BLaER1 (cell line): Measurements from ENCODE around the gene HJURP.

ENCODE experiments used
- H3K27ac ChIP-seq: shearing (Covaris generic); formaldehyde crosslinking; 2 replicates; pipeline ENCODE4 v1.8.1; 2022
- H3K27me3 ChIP-seq: shearing (Covaris generic); formaldehyde crosslinking; 2 replicates; pipeline ENCODE4 v1.8.1; 2022
- H3K36me3 ChIP-seq: shearing (Covaris generic); formaldehyde crosslinking; 2 replicates; pipeline ENCODE4 v1.8.1; 2022
- H3K4me1 ChIP-seq: shearing (Covaris generic); formaldehyde crosslinking; 2 replicates; pipeline ENCODE4 v1.8.1; 2022
- H3K4me2 ChIP-seq: shearing (Covaris generic); formaldehyde crosslinking; 2 replicates; pipeline ENCODE4 v1.8.1; 2022
- H3K4me3 ChIP-seq: shearing (Covaris generic); formaldehyde crosslinking; 2 replicates; pipeline ENCODE4 v1.8.1; 2022
- H3K9ac ChIP-seq: shearing (Covaris generic); formaldehyde crosslinking; 2 replicates; pipeline ENCODE4 v1.8.1; 2022
- H3K9me3 ChIP-seq: shearing (Covaris generic); formaldehyde crosslinking; 2 replicates; pipeline ENCODE4 v1.8.1; 2022
- H4K20me1 ChIP-seq: shearing (Covaris generic); formaldehyde crosslinking; 2 replicates; pipeline ENCODE4 v1.8.1; 2022
- Cebpa-rat ChIP-seq: shearing (Covaris generic); IDR thresholded peaks from 2 replicates; pipeline ENCODE4 v1.8.1; 2022

The HJURP gene

GRCh38 chr2:233866479-233866878 is 12.1 kb upstream of the HJURP start:
- Histone ChIP-seq H3K27ac (no peak overlapping the region), H3K9me3 (peaks cover 5% of the 10 kb centered on the region), H4K20me1 (no peaks in the 10 kb centered on the region), H3K4me3 (no peak overlapping the region), H3K36me3 (no peaks in the 10 kb centered on the region), H3K4me1 (no peaks in the 10 kb centered on the region), H3K9ac (no peak overlapping the region), H3K4me2 (no peak overlapping the region), H3K27me3 (no peaks in the 10 kb centered on the region)
- TF ChIP-seq Cebpa-rat = no peak

- Histone ChIP-seq H3K4me3 (no peak overlapping the region), H3K9ac (no peak overlapping the region), H3K27ac (no peak overlapping the region), H3K9me3 (peaks cover 5% of the 10 kb centered on the region), H3K4me1 (no peaks in the 10 kb centered on the region), H4K20me1 (no peaks in the 10 kb centered on the region), H3K27me3 (no peaks in the 10 kb centered on the region), H3K4me2 (no peak overlapping the region), H3K36me3 (no peaks in the 10 kb centered on the region)
- TF ChIP-seq Cebpa-rat = no peak
Measured at GRCh38 chr2:233865838-233866237, 11.5 kb upstream of the HJURP start.

- TF ChIP-seq Cebpa-rat = no peak
- H3K4me3 ChIP-seq = no peak overlapping the region
- no peak overlapping the region for H3K27ac ChIP-seq
- H3K9me3 ChIP-seq = no peaks in the 10 kb centered on the region
- no peaks in the 10 kb centered on the region for H4K20me1 ChIP-seq
- H3K9ac ChIP-seq = no peak overlapping the region
- H3K36me3 ChIP-seq = no peaks in the 10 kb centered on the region
- no peak overlapping the region for H3K4me2 ChIP-seq
- no peaks in the 10 kb centered on the region for H3K27me3 ChIP-seq
- H3K4me1 ChIP-seq = no peaks in the 10 kb centered on the region
Measured at GRCh38 chr2:233862261-233862768, 8.0 kb upstream of the HJURP start.

GRCh38 chr2:233858331-233858730 is 4.0 kb upstream of the HJURP start:
- Histone ChIP-seq H3K4me1 (peaks cover 12% of the 10 kb centered on the region), H3K4me3 (no peak overlapping the region), H3K27ac (no peak overlapping the region), H3K27me3 (no peaks in the 10 kb centered on the region), H4K20me1 (0 out of 2 replicates have a peak, but pooled peaks cover 6% of the 10 kb centered on the region), H3K9ac (no peak overlapping the region), H3K9me3 (no peaks in the 10 kb centered on the region; the same call in 1 of the 2 replicates), H3K4me2 (no peak overlapping the region), H3K36me3 (no peaks in the 10 kb centered on the region)
- TF ChIP-seq Cebpa-rat = no peak

- no peak for TF ChIP-seq Cebpa-rat
- Histone ChIP-seq H3K9ac (no peak overlapping the region), H3K27me3 (no peaks in the 10 kb centered on the region), H3K9me3 (no peaks in the 10 kb centered on the region; the same call in 1 of the 2 replicates), H3K36me3 (no peaks in the 10 kb centered on the region), H3K4me3 (no peak overlapping the region), H3K4me2 (no peak overlapping the region), H3K27ac (no peak overlapping the region), H4K20me1 (0 out of 2 replicates have a peak, but pooled peaks cover 6% of the 10 kb centered on the region), H3K4me1 (peaks cover 19% of the 10 kb centered on the region)
Measured at GRCh38 chr2:233857511-233858141, 3.3 kb upstream of the HJURP start.

GRCh38 chr2:233856184-233856583 is 1.8 kb upstream of the HJURP start:
- Histone ChIP-seq H3K4me3 (no peak overlapping the region), H3K27ac (no peak overlapping the region), H3K4me1 (peaks cover 34% of the 10 kb centered on the region), H3K4me2 (no peak overlapping the region), H3K27me3 (no peaks in the 10 kb centered on the region), H3K36me3 (peaks cover 13% of the 10 kb centered on the region), H3K9me3 (no peaks in the 10 kb centered on the region; the same call in 1 of the 2 replicates), H3K9ac (no peak overlapping the region), H4K20me1 (peaks cover 16% of the 10 kb centered on the region)
- no peak for TF ChIP-seq Cebpa-rat

GRCh38 chr2:233855345-233855744 is 1.0 kb upstream of the HJURP start:
- Histone ChIP-seq H3K4me2 (peak overlapping the region; percentile 95; the same call in 1 of the 2 replicates), H3K9me3 (no peaks in the 10 kb centered on the region; the same call in 1 of the 2 replicates), H4K20me1 (peaks cover 24% of the 10 kb centered on the region), H3K36me3 (peaks cover 22% of the 10 kb centered on the region), H3K4me3 (no peak overlapping the region), H3K4me1 (peaks cover 41% of the 10 kb centered on the region), H3K27ac (no peak overlapping the region), H3K27me3 (no peaks in the 10 kb centered on the region), H3K9ac (no peak overlapping the region)
- no peak for TF ChIP-seq Cebpa-rat

GRCh38 chr2:233853883-233854240 is 473 bp downstream of the HJURP start:
- Histone ChIP-seq H3K36me3 (peaks cover 36% of the 10 kb centered on the region), H3K4me1 (peaks cover 41% of the 10 kb centered on the region), H3K4me2 (peak overlapping the region; percentile 95), H4K20me1 (peaks cover 39% of the 10 kb centered on the region), H3K27ac (peak overlapping the region; percentile 91), H3K4me3 (peak overlapping the region; percentile 85), H3K27me3 (no peaks in the 10 kb centered on the region), H3K9me3 (no peaks in the 10 kb centered on the region; the same call in 1 of the 2 replicates), H3K9ac (peak overlapping the region; percentile 91)
- no peak for TF ChIP-seq Cebpa-rat

- Histone ChIP-seq H3K36me3 (peaks cover 41% of the 10 kb centered on the region), H3K4me2 (peak overlapping the region; percentile 95), H3K4me1 (peaks cover 41% of the 10 kb centered on the region), H3K4me3 (peak overlapping the region; percentile 85), H3K9me3 (no peaks in the 10 kb centered on the region; the same call in 1 of the 2 replicates), H3K27me3 (no peaks in the 10 kb centered on the region), H4K20me1 (peaks cover 44% of the 10 kb centered on the region), H3K9ac (peak overlapping the region; percentile 91), H3K27ac (peak overlapping the region; percentile 91)
- no peak for TF ChIP-seq Cebpa-rat
Measured at GRCh38 chr2:233853353-233853752, 982 bp downstream of the HJURP start.

GRCh38 chr2:233852056-233852455 is 2.3 kb downstream of the HJURP start:
- Histone ChIP-seq H3K4me3 (peak overlapping the region; percentile 85; the same call in 1 of the 2 replicates), H3K36me3 (peaks cover 54% of the 10 kb centered on the region), H3K27ac (no peak overlapping the region), H3K27me3 (no peaks in the 10 kb centered on the region), H3K9ac (peak overlapping the region; percentile 91), H3K9me3 (no peaks in the 10 kb centered on the region; the same call in 1 of the 2 replicates), H3K4me1 (peaks cover 41% of the 10 kb centered on the region), H3K4me2 (peak overlapping the region; percentile 95), H4K20me1 (peaks cover 57% of the 10 kb centered on the region)
- TF ChIP-seq Cebpa-rat = no peak
